Activated CD8-positive, alpha-beta memory T cell treated with anti-CD3 and anti-CD28 coated beads for 36 hours (primary cell): ENCODE results near the gene PSMG3. TPM values are rescaled to one million over a fixed set of nuclear protein-coding genes. Genes with fewer than 3 reads are reported as not detected.
"Not testable (repeated sequence)": the region's sequence is repeated elsewhere in the genome, so short reads cannot be mapped to it uniquely, and the experiment has no call there.

Experiments
- CTCF ChIA-PET: fragments of 350-600 bp; sonication (Branson Sonifier 250); formaldehyde crosslinking; loops from one replicate; lab custom pipeline; 2021; ENCODE audit warnings: antibody characterized with exemption; lab: Charles Lee
- POLR2A ChIA-PET: fragments of 350-600 bp; sonication (Branson Sonifier 250); formaldehyde crosslinking; loops from one replicate; lab custom pipeline; 2021; ENCODE audit warnings: antibody characterized with exemption; lab: Charles Lee
- total RNA-seq, 2 experiments: library from RNA; stranded (reverse); gene quantifications; one replicate each; pipeline ENCODE4 v1.2.3, GENCODE V29; 2021

PSMG3 gene
- total RNA-seq, 2 experiments from 2014 or later = 69.9 to 74.6 TPM

DNA sequence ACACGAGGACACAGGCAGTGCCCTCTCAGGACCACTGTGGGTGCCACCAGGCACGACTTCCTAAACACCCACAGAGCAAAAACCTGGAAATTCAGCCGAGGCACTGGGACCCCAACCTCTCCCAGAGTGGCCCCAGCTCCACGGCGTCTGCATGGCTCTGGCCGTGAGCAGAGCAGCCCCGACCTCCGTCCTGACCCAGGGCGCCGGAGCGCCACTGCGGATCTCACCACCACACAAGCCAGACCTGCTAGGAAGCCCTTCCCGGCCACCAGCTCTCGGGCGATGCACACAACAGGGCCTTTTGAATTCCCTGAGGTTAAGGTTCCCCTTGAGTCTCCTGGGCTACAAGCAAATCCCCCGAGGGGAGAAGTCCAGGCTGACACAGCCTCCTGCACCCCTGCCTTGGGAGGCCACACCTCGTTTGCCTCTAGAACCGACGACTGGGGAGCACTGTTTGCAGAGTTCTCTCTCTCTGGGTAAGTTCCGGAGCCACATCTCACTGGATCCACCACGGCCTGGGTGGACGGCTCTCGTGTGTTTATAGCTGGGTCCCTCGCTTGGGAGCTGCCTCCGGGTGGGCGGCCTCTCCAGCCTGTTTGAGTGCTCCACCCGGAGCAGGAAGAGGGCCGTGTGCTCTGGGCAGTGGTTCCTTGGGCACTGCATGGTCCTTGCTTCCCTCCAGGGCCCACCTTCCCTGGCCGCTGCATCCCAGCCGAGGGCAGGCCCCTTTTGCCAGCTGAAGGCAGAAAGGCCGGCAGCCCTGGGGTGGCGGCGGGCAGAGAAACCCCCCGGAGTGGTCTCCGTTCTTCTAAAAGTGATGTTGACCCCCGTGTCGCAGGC, 15.5 kb upstream of the PSMG3 start:
- CTCF ChIA-PET = interaction anchor here (0.6 kb wide), 1 partner anchor 641 kb away, joined by 3 read pairs; no protein-coding TSS in a partner anchor
- POLR2A ChIA-PET = no interaction called here

DNA sequence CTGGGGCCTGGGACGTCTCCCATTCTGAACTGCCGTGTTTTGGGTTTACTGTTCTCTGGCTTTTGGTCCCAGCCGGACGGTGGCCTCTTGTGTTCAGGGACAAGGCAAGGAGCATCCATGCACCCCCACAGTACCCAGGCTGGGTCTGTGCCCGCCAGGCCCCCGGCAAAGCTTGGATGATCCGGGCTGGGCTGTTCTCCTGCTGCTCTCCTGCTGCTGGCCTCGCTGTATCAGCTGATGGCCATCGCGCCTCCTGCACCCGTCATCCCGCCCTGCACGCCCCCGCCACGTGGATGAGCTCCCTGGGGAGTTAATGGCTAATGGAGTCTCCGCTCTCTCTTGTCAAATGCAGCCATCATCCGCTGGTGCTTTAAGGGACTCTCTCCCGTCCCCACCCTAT, 14.9 kb upstream of the PSMG3 start:
- POLR2A ChIA-PET = no interaction called here
- CTCF ChIA-PET = no interaction called here

DNA sequence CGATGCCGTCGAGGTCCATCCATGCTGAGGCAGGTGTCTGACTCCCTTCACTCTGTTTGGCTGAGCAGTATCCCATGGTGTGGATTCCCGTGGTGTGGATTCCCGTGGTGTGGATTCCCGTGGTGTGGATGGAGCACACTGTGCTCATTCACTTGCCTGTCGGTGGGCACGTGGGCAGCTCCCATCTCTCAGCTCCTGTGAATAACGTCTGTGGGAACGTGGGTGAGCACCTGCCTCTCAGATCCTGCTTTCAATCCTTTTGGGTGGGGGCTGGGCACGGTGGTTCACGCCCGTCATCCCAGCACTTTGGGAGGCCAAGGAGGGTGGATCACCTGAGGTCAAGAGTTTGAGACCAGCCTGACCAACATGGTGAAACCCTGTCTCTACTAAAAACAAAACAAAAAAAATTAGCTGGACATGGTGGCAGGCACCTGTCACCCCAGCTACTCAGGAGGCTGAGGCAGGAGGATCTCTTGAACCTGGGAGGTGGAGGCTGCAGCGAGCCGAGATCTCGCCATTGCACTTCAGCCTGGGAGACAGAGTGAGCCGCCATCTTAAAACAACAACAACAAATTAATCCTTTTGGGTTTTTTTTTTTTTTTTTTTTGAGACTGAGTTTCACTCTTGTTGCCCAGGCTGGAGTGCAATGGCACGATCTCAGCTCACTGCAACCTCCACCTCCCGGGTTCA, 13.6 kb upstream of the PSMG3 start:
- CTCF ChIA-PET, POLR2A ChIA-PET: not testable (repeated sequence)

DNA sequence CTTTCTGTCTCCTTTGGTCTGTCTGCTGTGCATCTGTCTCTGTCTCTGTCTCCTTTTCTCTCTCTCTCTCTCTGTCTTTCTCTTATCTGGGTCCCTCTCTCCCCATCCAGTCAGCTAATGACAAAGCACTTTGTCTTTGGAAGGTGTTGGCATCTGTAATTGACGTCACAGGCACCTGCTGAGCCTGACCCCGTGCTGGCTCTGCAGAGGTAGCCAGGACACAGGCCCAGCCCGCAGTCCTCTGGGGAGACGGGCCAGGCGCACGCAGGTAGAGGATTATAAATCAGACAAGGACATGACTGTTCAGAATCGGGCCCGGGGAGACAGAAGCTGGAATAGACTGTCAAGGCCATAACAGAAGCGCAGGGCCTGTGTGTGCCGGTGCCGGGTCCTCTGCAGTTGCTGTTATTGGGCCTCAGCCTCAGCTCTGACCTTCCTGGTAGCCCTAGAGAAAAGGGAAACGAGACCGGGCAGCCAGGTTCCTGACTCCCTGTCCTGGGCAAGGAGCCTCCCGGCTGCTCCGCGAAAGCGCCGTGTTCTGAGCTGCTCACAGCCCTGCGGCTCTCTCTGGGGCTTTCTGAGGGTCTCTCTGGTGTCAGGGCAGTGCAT, 10.7 kb upstream of the PSMG3 start:
- ChIA-PET POLR2A (no interaction called here), CTCF (interaction anchor here (1.1 kb wide), 1 partner anchor 89 kb away, joined by 4 read pairs; the partner anchor contains the start of gene ELFN1)

DNA sequence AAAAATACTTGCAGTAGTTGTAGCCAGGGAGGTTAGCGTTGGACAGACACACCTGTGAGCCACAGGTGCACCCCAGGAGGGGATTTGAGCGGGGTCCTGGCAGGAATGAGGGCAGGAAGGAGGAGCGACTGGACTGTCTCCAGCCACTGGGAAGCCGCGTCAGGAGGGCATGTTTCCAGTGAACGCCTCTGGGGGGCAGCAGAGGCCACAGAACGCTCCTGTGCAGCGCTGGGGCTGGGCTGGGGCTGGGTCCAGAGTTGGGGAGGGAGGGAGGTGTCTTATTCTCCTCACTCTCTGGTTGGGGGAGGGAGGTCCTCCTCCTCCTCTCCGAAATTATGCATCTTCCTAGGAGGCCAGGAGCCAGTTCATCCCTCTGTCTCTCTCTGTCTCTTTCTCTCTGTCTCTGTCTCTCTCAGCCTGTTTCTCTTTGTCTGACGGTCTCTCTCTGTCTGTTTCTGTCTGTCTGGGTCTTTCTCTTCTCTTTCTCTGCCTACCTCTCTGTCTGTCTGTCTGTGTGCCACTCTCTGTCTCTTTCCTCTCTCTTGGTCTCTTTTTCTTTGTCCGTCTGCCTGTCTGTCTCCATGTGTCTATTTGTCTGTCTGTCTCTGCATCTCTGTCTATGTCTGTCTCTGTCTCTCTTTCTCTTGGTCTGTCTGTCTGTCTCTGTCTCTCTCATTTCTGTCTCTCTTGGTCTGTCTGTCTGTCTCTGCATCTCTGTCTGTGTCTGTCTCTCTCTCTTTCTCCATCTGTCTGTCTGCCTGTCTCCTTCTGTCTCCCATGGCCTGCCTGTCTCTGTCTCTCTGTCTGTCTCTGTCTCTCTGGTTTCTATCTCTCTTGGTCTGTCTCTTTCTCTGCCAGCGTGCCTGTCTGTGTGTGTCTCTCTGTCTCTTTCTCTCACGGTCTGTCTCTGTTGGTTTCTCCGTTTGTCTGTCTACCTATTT, 9.9 kb upstream of the PSMG3 start:
- ChIA-PET CTCF (interaction anchor here (0.8 to 1.2 kb wide), 3 partner anchors 9 to 72 kb away, joined by 3 to 6 read pairs (median 3); no protein-coding TSS in a partner anchor), POLR2A (no interaction called here)

DNA sequence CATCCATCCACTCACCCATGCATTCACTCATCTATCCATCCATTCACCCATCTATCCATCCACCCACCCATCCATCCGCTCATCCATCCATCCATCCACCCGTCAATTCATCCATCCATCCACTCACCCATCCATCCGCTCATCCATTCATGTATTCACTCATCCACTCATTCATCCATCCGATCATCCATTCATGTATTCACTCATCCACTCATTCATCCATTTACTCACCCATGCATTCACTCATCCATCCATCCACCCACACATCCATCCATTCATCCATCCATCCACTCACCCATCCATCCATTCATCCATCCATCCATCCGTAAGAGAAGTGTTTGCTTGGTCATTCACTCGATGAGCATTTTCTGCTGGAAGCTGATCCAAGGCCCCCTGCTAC, 8.7 kb upstream of the PSMG3 start:
- CTCF ChIA-PET = interaction anchor here (1.2 kb wide), 2 partner anchors 8 to 73 kb away, joined by 3 to 6 read pairs; no protein-coding TSS in a partner anchor
- POLR2A ChIA-PET = no interaction called here

DNA sequence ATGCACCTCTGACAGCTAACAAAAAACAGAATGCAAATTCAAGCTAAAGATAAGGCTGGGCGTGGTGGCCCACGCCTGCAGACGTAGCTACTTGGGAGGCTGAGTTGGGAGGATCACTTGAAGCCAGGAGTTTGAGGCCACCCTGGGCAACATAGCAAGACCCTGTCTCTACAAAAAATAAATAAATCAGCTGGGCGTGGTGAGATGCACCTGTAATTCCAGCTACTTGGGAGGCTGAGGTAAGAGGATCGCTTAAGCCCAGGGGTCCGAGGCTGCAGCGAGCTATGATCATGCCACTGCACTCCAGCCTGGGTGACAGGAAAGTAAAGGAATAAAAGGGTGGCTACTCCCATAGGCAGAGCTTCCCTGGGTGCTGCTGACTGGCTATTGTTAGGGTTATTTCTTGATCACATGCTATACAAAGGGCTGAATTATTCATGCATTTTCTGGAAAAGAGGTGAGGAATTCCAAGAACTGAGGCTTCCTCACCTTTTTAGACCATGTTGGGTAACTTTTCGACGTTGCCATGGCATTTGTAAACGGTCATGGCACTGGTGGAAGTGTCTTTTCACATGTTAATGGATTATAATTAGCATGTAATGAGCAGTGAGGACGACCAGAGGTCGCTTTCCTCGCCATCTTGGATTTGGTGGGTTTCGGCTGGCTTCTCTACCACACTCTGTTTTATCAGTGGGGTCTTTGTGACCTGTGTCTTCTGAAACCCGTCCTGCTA, 6.9 kb upstream of the PSMG3 start:
- ChIA-PET CTCF (no interaction called here), POLR2A (interaction anchor here (0.5 kb wide), 1 partner anchor 46 kb away, joined by 6 read pairs; no protein-coding TSS in a partner anchor)

DNA sequence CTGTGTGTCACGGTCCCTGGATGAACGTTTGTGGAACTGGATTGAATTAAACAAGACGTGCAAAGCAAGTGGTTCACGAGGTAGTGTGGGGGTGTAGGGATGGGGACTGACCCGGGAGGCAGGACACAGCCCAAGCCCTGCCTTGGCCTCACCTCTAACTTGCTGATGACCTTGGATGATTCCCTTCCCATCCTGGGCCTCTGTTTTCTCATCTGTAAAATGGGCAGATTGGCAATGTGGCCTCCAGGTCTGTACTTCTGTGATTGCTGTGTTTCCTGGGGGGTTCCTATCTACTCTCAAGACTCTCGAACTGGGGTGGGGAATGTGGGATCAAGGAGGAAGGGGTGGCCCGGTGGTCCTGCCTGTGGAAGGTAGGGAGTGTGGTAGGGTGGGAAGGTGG, 6.0 kb upstream of the PSMG3 start:
- ChIA-PET POLR2A (no interaction called here), CTCF (no interaction called here)

DNA sequence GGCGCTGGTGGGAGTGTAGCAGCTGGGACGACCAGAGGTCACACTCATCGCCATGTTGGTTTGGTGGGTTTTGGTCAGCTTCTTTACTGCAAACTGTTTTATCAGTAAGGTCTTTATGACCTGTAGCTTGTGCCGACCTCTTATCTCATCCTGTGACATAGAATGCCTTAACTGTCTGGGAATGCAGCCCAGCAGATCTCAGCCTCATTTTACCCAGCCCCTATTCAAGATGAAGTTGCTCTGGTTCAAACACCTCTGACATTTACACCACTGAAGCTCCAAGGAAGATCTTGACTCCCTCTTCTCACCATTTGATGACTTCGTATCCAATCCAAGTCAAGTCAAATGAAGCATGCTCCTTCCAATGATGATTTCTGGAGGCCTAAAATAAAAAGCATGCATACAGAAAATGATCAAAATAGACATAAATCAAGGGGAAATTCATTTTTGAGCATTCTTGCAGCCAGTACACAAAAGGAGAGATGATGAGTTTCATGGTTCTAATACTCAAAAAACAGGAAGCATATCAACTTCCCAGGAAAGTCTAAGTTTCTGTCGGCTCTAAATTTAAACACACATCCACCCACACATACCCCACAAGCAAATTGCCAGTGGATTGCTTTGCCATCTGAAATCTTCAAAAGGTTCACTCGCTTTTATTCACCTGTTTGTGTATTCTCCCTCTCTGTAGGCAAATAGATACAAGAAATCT, 2.4 kb upstream of the PSMG3 start:
- POLR2A ChIA-PET = no interaction called here
- CTCF ChIA-PET = no interaction called here

DNA sequence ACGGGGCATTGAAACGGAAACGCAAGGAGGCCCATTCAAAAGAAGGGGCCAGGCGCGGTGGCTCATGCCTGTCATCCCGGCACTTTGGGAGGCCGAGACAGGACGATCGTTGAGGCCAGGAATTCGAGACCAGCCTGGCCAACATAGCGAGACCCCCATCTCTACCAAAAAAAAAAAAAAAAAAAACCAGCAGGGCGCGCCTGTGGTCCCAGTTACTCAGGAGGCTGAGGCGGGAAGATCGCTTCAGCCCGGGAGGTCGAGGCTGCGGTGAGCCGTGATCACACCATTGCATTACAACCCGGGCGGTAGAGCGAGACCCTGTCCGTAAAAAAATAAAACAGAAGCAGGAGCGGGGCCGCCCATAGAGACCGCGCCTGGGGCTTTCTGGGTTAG, 396 bp downstream of the PSMG3 start:
- POLR2A ChIA-PET = no interaction called here
- CTCF ChIA-PET = no interaction called here

DNA sequence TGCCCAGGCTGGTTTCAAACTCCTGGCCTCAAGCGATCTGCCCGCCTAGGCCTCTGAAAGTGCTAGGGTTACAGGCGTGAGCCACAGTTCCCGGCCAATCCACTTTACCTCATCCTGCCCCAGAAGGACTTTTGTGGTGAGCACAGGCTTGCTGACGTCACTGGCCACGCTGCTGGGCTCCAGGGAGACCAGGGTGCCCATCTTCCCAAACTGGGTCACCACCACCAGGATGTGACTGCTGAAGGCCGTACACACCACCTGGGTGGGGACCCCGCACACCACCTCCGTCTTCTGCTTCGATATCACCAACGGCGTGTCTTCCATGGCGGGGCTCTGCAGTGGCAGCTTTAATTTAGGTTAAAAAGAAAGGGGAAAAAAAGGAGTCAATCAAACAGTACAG, 816 bp downstream of the PSMG3 start:
- ChIA-PET POLR2A (no interaction called here), CTCF (no interaction called here)

DNA sequence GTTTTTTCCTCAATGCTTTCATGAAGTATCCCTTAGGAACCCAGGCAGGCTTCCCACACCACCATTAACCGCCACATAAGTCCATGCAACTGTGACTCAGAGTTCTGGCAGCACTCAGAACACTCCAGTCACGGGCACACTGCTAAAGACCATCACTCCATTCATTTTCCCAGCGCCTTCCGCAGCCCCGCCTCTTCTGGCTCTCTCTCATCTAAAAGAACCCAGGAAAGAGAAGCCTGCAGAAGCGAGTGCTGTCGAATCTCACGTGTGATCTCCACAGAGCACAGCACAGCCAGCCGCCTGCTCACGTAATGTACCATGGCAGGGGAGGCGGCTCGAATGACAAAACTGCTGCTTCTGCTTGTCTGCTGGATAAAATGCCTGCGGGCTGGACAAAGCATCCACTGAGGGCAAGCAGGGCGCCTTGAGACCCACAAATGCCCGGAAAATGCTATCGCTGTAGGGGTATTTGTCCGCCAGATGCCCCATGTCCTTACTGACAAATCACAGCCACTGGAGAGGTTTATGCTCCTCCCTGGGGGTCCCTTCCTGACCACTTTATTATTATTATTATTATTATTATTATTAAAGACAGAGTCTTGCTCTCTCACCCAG, 1.8 kb downstream of the PSMG3 start:
- POLR2A ChIA-PET = interaction anchor here (0.6 kb wide), 1 partner anchor 63 kb away, joined by 3 read pairs; no protein-coding TSS in a partner anchor
- CTCF ChIA-PET = no interaction called here

DNA sequence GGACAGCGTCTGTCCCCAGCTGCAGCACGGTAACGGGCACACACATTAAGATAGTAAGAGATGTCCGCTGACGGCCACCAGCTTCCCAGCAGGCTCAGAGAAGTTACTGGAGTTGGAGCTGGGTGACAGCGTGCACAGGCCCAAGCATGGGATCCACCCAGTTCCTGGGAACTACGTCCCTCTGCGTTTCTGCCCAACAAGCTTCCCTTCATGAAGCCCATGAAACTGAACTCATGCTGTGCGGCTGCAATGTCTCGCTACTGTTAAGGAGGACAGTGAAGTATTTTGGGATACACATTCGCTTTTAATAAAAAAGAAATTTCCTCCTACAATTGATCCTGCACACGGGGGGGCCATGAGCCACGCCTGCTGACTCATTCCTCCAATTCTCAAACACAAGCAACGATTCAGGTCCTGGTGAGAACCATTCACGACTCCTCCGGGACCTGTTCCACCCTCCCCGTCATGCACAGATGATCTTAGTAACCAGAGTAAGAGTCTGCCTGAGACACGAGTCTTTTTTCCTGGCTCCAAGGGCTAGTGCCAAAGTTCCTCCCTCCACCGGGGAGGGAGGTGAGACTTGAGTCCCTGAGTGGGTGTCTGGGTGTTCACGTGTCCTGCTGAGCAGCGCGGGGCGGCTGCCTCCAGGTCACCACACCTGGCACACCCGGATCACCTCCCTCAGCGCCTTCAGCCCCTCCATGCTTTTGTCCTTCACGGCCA, 2.6 kb downstream of the PSMG3 start:
- ChIA-PET POLR2A (no interaction called here), CTCF (interaction anchor here (0.7 kb wide), 1 partner anchor 32 kb away, joined by 3 read pairs; no protein-coding TSS in a partner anchor)

DNA sequence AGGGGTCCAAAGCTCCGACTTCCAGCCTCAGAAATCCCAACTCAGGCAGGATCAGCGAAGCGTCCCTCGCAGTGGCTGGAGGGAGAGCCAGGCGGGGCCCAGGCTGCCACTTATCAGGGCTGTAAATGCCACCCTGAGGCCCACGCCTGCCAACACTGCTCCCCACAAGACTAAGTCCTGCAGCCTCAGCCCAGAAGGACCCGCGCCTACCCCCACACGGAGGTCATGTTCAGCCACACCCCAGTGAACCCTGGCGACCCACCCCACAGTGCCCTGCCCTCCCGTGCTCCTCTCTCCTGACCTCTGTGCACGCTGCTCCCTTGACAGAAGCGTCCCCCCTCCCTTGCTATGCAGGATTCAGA, 3.2 kb downstream of the PSMG3 start:
- ChIA-PET POLR2A (no interaction called here), CTCF (interaction anchor here (0.7 kb wide), 1 partner anchor 31 kb away, joined by 3 read pairs; no protein-coding TSS in a partner anchor)

DNA sequence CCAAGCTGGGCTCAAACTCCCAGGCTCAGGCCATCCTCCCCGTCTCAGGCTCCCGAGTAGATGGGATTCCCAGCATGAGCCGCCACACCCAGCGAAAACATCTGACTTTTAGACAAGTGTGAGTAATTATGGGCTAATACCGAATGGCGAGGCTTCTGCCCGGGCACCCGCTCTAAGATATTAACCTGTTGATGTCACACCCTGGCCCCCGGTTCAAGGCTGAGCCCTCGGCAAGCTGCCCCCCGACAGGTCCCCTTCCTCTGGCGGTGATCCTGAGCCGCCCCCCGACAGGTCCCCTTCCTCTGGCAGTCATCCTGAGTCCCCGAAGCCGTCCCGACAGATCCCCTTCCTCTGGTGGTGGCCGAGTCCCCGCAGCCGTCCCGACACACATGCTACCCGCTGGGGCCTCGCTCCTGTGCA, 5.2 kb downstream of the PSMG3 start:
- ChIA-PET CTCF (no interaction called here), POLR2A (no interaction called here)

DNA sequence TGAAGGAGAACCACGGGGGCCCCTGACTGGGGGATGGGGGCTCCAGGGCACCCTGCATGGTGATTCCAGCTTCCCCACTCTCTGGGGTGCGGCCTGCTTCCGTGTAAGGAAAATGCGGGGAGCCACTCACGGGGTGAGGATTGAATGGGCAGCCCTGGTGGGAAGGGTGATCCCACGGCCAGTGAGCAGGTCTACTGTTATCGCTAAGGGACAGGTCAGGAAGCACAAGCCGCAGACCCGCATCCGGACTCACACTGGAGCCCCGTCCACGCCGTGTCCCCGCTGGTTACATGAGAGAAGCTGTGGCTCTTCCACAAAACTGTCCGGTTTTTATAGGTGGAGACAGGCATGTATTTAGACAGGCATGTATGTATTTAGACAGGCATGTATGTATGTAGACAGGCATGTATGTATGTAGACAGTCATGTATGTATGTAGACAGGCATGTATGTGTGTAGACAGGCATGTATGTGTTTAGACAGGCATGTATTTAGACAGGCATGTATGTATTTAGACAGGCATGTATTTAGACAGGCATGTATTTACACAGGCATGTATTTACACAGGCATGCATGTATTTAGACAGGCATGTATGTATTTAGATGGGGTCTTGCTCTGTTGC, 5.7 kb downstream of the PSMG3 start:
- ChIA-PET CTCF (no interaction called here), POLR2A (no interaction called here)
